Measurements from ENCODE around the gene ZC3H18. TPM values are rescaled to one million over a fixed set of nuclear protein-coding genes. Genes with fewer than 3 reads are reported as not detected.

Gene ZC3H18
- total RNA-seq, 2 donors from 2014 or later: 88.7 to 99.0 TPM

DNA sequence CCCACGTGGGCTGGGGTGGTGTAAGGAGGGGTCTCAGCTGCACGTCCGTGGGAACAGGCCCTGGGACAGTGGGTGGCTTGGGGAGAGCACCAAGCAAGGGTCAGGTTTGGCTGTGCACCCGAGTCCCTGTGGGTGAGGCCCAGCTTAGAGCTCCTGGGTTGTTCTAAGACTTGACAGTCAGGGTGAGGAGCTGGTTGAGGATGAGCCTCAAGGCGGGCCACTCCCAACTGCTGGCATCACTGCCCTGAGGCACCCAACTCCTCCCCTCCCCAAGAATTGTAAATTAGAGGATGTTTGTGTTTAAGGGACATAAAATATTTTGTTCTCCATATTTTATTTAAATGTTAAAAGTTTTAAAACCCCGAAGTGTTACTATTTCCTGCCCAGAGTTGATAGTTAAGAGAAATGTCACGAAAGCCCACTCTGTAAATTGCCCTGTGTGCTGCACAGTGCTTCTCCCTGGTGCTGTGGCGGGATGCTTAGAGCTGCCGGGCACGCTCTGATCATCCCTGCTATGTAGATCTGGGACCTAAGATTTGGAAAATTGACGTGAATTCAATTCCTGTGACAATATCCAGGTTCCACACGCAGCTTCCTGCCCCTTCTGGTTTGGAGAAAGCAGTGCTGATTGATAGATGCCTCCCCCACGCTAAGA, 15.9 kb downstream of the ZC3H18 start:
- no peak overlapping the region for H3K4me3 Mint-ChIP-seq
- no peaks in the 10 kb centered on the region for H3K9me3 Mint-ChIP-seq
- peaks cover 11 to 26% of the 10 kb centered on the region in 2 donors for H3K36me3 Mint-ChIP-seq (ENCODE audit: insufficient read depth in 2 of 2)
- no peaks in the 10 kb centered on the region for H3K27me3 Mint-ChIP-seq (ENCODE audit: low read depth)
- peaks cover 40% of the 10 kb centered on the region for H3K4me1 Mint-ChIP-seq (ENCODE audit: low read depth)
- H3K27ac Mint-ChIP-seq: peak overlapping the region; percentile 78
- no peak for DNase-seq
- ATAC-seq (replicated peaks in 1 of 2): no peak

DNA sequence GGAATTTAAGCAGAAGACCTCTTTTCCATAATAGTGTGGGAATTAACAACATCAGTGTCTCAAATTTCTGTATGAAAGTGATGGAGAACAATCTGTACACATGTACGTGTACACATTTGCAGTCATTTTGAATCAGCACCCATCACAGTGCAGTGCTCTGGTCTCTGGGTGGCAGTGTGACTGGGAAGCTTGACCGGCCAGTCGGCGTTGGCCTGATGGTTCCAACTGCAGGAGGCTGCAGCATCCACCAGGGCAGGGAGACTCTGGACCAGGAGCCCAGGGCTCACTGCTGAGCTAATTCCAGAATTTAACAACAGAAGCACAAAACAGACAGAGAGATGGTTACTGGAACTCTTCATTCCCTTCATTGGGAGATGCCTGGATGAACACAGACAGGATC, 17.9 kb downstream of the ZC3H18 start:
- peak overlapping the region in 1 of 2 donors; percentile 43 for H3K4me3 Mint-ChIP-seq
- H3K36me3 Mint-ChIP-seq (ENCODE audit: insufficient read depth in 2 of 2): peaks cover 13 to 29% of the 10 kb centered on the region in 2 donors

DNA sequence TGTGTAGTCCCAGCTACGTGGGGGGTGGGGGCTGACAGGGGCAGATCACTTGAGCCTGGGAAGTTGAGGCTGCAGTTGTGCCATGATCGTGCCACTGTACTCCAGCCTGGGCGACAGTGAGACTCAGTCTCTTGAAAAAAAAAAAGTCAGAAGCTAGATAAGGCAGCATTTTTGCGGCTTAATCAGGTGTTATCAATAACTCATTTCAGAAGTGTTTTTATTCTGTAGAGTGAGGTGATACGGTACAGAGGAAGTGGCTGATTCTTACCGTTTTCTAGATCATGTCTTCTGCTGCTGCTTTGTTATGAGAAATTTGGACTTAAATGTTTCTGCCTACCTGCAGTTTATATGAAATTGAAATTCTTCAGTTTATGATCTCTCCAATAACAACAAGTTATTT, 18.6 kb downstream of the ZC3H18 start:
- H3K36me3 Mint-ChIP-seq (ENCODE audit: insufficient read depth in 2 of 2): peaks cover 13 to 32% of the 10 kb centered on the region in 2 donors
- DNase-seq (no peak), ATAC-seq (replicated peaks in 1 of 2) (peak; percentile 38 to 60)
- peak overlapping the region in 1 of 2 donors; percentile 43 for H3K4me3 Mint-ChIP-seq
- no peaks in the 10 kb centered on the region for H3K27me3 Mint-ChIP-seq (ENCODE audit: low read depth)
- H3K9me3 Mint-ChIP-seq: no peaks in the 10 kb centered on the region
- peaks cover 47% of the 10 kb centered on the region for H3K4me1 Mint-ChIP-seq (ENCODE audit: low read depth)
- H3K27ac Mint-ChIP-seq: peak overlapping the region; percentile 62

More for the DNA sequence above, 17.9 kb downstream of the ZC3H18 start:
- peak overlapping the region; percentile 62 for H3K27ac Mint-ChIP-seq
- H3K27me3 Mint-ChIP-seq (ENCODE audit: low read depth): no peaks in the 10 kb centered on the region
- H3K9me3 Mint-ChIP-seq: no peaks in the 10 kb centered on the region
- H3K4me1 Mint-ChIP-seq (ENCODE audit: low read depth): peaks cover 47% of the 10 kb centered on the region
- no peak for DNase-seq
- ATAC-seq (replicated peaks in 1 of 2): no peak

DNA sequence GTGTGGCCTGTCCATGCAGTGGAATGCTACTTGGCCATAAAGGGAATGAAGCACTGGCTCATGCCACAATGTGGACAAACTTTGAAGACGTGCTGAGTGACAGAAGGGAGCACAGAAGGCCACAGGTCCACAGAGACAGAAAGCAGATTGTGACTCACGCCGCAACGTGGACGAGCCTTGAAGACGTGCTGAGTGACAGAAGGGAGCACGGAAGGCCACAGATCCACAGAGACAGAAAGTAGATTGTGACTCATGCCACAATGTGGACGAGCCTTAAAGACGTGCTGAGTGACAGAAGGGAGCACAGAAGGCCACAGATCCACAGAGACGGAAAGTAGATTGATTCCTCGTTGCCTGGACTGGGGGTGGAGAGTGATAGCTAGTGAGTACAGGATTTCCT, 19.2 kb downstream of the ZC3H18 start:
- H3K36me3 Mint-ChIP-seq (ENCODE audit: insufficient read depth in 2 of 2): peaks cover 13 to 33% of the 10 kb centered on the region in 2 donors
- H3K27ac Mint-ChIP-seq: peak overlapping the region; percentile 62
- no peaks in the 10 kb centered on the region for H3K9me3 Mint-ChIP-seq
- peak; percentile 37 to 61 for ATAC-seq (replicated peaks in 1 of 2)
- peaks cover 46% of the 10 kb centered on the region for H3K4me1 Mint-ChIP-seq (ENCODE audit: low read depth)
- H3K27me3 Mint-ChIP-seq (ENCODE audit: low read depth): no peaks in the 10 kb centered on the region
- no peak for DNase-seq
- H3K4me3 Mint-ChIP-seq: peak overlapping the region in 1 of 2 donors; percentile 43

DNA sequence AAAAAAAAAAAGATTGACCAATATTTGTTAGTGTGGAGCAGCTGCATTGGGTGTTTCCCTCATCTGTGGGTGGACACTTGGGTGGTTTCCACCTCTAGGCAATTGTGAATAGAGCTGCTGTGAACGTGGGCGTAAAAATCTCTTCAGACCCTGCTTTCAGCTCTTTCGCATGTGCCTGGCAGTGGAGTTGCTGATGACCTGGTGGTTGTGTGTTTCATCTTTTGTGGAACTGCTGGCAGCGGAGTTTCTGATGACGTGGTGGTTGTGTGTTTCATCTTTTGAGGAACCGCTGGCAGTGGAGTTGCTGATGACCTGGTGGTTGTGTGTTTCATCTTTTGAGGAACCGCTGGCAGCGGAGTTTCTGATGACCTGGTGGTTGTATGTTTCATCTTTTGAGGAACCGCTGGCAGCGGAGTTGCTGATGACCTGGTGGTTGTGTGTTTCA, 21.4 kb downstream of the ZC3H18 start:
- Mint-ChIP-seq H3K4me1 (ENCODE audit: low read depth) (peaks cover 48% of the 10 kb centered on the region), H3K4me3 (peak overlapping the region; percentile 59 to 78), H3K9me3 (no peaks in the 10 kb centered on the region), H3K36me3 (ENCODE audit: insufficient read depth in 2 of 2) (peaks cover 13 to 33% of the 10 kb centered on the region in 2 donors), H3K27ac (peak overlapping the region; percentile 58), H3K27me3 (ENCODE audit: low read depth) (no peaks in the 10 kb centered on the region)
- ATAC-seq (replicated peaks in 1 of 2) (peak; percentile 74 to 75), DNase-seq (peak; percentile 48 to 65)

DNA sequence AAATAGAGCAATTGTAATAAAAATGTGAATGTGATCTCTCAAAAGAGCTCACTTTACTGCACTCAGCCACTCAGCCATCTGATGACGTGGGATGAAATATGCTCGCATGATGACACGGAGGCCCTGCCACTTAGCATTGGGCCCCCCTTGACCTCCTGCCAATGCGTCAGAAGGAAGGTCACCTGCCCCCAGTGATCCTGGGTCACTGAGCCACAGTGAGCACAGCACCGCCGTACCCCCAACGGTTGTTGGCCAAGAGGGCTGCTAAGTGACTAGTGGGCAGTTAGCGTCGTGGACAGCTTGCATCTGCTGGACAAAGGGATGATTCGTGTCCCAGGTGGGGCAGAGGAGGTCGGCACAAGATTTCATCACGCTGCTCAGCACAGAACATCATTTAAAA, 22.9 kb downstream of the ZC3H18 start:
- H3K27ac Mint-ChIP-seq: no peak overlapping the region
- no peaks in the 10 kb centered on the region for H3K9me3 Mint-ChIP-seq
- ATAC-seq (replicated peaks in 1 of 2) (no peak), DNase-seq (no peak)
- H3K27me3 Mint-ChIP-seq (ENCODE audit: low read depth): no peaks in the 10 kb centered on the region
- no peak overlapping the region for H3K4me3 Mint-ChIP-seq
- peaks cover 10 to 32% of the 10 kb centered on the region in 2 donors for H3K36me3 Mint-ChIP-seq (ENCODE audit: insufficient read depth in 2 of 2)
- H3K4me1 Mint-ChIP-seq (ENCODE audit: low read depth): peaks cover 45% of the 10 kb centered on the region

DNA sequence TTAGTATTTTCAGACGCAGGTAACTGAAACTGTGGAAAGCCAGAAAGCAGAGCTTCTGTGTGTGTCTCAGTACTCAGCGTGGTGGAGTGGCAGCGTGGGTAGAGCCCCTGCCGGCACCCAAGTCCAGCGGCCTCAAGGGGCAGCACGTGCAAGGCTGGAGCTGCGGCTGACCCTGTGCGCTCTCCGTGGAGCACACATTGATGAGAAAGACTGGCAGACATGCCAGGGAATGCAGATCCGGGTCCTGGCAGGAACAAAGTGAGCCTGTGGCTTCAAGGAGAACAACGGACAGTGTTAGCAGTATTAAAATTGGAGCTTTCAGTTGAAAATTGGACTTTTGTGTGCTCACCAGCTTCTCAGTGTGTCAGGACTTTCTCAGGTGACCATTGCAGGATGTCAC, 23.3 kb downstream of the ZC3H18 start:
- Mint-ChIP-seq H3K4me1 (ENCODE audit: low read depth) (peaks cover 40% of the 10 kb centered on the region), H3K27me3 (ENCODE audit: low read depth) (no peaks in the 10 kb centered on the region), H3K4me3 (no peak overlapping the region), H3K36me3 (ENCODE audit: insufficient read depth in 2 of 2) (peaks cover 10 to 33% of the 10 kb centered on the region in 2 donors), H3K27ac (peak overlapping the region; percentile 48), H3K9me3 (no peaks in the 10 kb centered on the region)
- no peak for ATAC-seq (replicated peaks in 1 of 2)
- DNase-seq: no peak

DNA sequence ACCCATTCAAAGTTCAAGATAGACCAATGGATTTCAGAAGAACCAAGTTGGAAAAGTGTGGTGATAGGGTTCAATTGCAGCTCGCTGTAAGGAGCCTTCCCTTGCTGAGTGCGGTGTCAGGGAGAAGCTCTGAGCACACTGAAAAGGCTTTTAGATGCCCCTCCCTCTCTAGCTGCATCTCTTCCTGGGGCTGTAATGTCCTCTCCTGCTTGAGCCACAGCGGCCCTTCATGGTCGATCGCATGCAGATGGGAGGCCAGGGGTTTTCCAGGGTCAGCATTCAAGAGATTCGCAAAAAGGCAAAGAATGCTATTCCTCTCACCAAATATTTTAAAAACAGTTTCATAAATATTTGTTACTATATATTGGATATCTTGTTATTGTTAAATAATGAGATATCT, 23.7 kb downstream of the ZC3H18 start:
- Mint-ChIP-seq H3K9me3 (no peaks in the 10 kb centered on the region), H3K4me1 (ENCODE audit: low read depth) (peaks cover 36% of the 10 kb centered on the region), H3K27me3 (ENCODE audit: low read depth) (no peaks in the 10 kb centered on the region), H3K27ac (no peak overlapping the region), H3K36me3 (ENCODE audit: insufficient read depth in 2 of 2) (peaks cover 10 to 33% of the 10 kb centered on the region in 2 donors), H3K4me3 (no peak overlapping the region)
- DNase-seq: no peak
- no peak for ATAC-seq (replicated peaks in 1 of 2)

DNA sequence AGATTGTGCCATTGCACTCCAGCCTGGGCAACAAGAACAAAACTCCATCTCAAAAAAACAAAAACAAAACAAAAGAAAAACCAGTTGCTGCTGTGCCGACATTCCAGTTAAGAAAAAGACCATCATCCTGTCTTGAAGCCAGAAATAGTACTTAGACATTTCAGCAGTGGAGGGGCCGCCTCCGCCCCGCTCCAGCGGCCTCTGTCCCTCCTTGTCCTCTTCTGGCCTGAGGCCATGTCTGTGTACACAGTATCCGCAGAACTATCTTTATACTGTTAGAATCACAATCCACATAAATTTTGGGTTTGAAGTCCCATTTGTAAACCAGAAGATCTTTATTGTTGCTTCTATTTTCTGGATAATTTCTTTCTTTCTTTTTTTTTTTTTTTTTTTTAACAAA, 24.9 kb downstream of the ZC3H18 start:
- ATAC-seq (replicated peaks in 1 of 2): no peak

DNA sequence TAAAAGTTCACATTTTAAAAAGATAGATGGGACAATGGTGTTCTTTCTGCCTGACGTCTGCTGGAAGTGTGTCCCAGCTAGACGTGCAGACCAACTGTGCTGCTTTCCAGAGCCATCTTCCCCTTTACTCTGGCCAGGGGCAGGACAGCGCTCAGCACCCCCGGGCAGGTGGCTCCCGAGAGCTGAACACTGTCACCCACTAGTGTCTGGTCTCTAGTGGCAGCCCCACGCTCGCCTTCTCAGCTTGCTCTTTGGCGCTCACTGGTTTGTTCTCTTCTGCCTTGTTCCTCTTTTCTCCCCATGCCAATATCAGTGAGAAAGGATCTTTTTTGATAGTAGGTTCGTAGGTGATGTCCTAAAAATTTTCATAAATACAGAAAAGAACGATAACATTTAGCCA, 25.7 kb downstream of the ZC3H18 start:
- no peak for ATAC-seq (replicated peaks in 1 of 2)
- H3K9me3 Mint-ChIP-seq: no peaks in the 10 kb centered on the region
- DNase-seq: no peak
- H3K4me3 Mint-ChIP-seq: no peak overlapping the region
- H3K36me3 Mint-ChIP-seq (ENCODE audit: insufficient read depth in 2 of 2): peaks cover 6 to 30% of the 10 kb centered on the region in 2 donors
- H3K27me3 Mint-ChIP-seq (ENCODE audit: low read depth): no peaks in the 10 kb centered on the region
- H3K4me1 Mint-ChIP-seq (ENCODE audit: low read depth): peaks cover 27% of the 10 kb centered on the region
- peak overlapping the region; percentile 10 for H3K27ac Mint-ChIP-seq

More for the DNA sequence above, 24.9 kb downstream of the ZC3H18 start:
- peaks cover 27% of the 10 kb centered on the region for H3K4me1 Mint-ChIP-seq (ENCODE audit: low read depth)
- H3K36me3 Mint-ChIP-seq (ENCODE audit: insufficient read depth in 2 of 2): peaks cover 6 to 32% of the 10 kb centered on the region in 2 donors
- no peaks in the 10 kb centered on the region for H3K9me3 Mint-ChIP-seq
- H3K4me3 Mint-ChIP-seq: no peak overlapping the region
- no peak for DNase-seq
- H3K27ac Mint-ChIP-seq: no peak overlapping the region
- no peaks in the 10 kb centered on the region for H3K27me3 Mint-ChIP-seq (ENCODE audit: low read depth)

DNA sequence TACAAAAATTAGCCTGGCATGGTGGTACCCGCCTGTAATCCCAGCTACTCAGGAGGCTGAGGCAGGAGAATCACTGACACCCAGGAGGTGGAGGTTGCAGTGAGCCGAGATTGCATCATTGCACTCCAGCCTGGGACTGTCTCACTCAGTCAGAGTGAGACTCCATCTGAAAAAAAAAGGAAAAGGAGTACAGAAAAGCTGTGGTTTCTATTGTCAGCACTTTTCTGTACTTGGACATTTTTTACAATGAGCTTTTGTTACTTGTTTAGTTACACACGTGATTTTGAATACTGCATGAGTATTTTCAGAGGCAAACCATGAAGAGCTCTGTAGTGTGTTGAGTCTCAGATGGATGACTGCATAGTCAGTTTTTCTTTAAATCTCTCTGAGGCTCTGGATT, 26.3 kb downstream of the ZC3H18 start:
- Mint-ChIP-seq H3K36me3 (ENCODE audit: insufficient read depth in 2 of 2) (peaks cover 5 to 31% of the 10 kb centered on the region in 2 donors), H3K27me3 (ENCODE audit: low read depth) (no peaks in the 10 kb centered on the region), H3K27ac (peak overlapping the region; percentile 70), H3K4me1 (ENCODE audit: low read depth) (peaks cover 24% of the 10 kb centered on the region), H3K4me3 (no peak overlapping the region), H3K9me3 (no peaks in the 10 kb centered on the region)
- ATAC-seq (replicated peaks in 1 of 2) (peak; percentile 28 to 61), DNase-seq (no peak)

DNA sequence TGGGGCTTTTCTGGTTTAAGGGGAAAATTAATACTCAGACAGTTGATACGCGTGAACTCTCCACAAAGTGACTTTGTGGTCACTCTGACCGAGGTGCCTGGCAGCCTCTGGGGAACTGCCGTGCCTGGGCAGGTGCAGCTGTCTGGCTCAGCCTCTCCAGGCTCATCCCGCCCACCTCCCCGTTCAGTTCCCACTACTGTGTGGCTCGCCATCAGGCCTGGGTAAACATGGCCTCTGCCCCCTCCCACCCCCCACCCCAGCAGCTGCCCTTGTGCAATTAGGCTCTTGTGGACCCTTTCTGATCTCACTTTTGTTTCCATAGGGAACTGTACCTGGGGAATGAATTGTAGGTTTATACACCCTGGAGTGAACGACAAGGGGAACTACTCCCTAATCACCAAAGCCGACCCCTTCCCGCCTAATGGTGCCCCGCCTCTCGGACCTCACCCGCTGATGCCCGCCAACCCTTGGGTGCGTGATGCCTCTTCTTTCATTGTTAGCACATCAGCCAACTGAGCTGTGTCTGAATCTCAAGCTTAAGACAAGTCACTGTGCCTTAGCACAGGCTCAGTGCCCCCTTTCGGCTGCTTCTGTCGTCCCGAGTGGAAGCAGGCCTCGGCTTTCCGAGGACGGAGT, 27.8 kb downstream of the ZC3H18 start:
- H3K36me3 Mint-ChIP-seq (ENCODE audit: insufficient read depth in 2 of 2): peaks cover 3 to 29% of the 10 kb centered on the region in 2 donors
- no peak for DNase-seq
- H3K27ac Mint-ChIP-seq: no peak overlapping the region
- peaks cover 12% of the 10 kb centered on the region for H3K4me1 Mint-ChIP-seq (ENCODE audit: low read depth)
- no peaks in the 10 kb centered on the region for H3K27me3 Mint-ChIP-seq (ENCODE audit: low read depth)
- no peak for ATAC-seq (replicated peaks in 1 of 2)
- H3K9me3 Mint-ChIP-seq: no peaks in the 10 kb centered on the region
- no peak overlapping the region for H3K4me3 Mint-ChIP-seq

DNA sequence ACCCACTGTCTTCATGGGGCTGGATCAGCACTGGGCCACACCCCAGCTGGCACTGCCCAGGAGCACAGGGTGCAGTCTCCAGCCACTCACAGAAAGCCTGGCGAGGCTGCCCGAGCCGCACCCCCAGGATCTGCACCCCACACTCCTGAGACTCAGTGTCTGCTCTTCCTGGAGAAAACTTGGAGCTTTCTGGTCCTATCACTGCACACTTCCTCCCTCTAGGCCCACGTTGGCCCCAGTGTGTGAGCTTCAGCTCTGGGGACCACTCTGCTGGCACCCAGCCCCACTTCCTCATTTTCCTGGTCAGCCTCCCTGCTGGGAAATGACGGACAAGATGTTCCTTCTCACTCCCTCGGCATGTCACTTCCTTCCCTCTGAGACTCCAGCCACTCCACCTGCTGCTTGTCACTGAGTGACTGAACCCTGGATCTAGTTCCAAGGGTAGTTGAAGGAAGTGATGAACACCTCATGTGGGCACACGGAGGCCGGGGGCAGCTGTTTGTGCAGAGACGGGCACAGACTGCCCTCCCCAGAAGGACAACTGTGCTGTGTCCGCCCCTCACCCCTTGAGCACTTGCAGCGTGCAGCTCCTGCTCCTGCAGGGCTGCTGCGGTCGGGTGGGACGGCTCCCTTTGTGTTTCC, 29.0 kb downstream of the ZC3H18 start:
- Mint-ChIP-seq H3K4me3 (no peak overlapping the region), H3K36me3 (ENCODE audit: insufficient read depth in 2 of 2) (peaks cover 4 to 26% of the 10 kb centered on the region in 2 donors), H3K27me3 (ENCODE audit: low read depth) (no peaks in the 10 kb centered on the region), H3K9me3 (no peaks in the 10 kb centered on the region), H3K27ac (no peak overlapping the region), H3K4me1 (ENCODE audit: low read depth) (peaks cover 12% of the 10 kb centered on the region)
- DNase-seq: no peak
- no peak for ATAC-seq (replicated peaks in 1 of 2)
